B cell (primary cell): Measurements from ENCODE around the gene CEP68. TPM values are rescaled to one million over a fixed set of nuclear protein-coding genes. Genes with fewer than 3 reads are reported as not detected.
"Not testable (repeated sequence)": the region's sequence is repeated elsewhere in the genome, so short reads cannot be mapped to it uniquely, and the experiment has no call there.

Experiments
- ATAC-seq: fragments of 200-7000 bp; cut with Tn5 transposase; one replicate; pipeline ENCODE4 v1.10.0; 2021; ENCODE audit warnings: low read depth, mild to moderate bottlenecking, moderate number of reproducible peaks, moderate library complexity
- CTCF ChIA-PET: fragments of 350-600 bp; sonication (Branson Sonifier 250); formaldehyde crosslinking; loops from one replicate; lab custom pipeline; 2021; ENCODE audit warnings: antibody characterized with exemption, inconsistent platforms; lab: Charles Lee
- POLR2A ChIA-PET: fragments of 350-600 bp; sonication (Branson Sonifier 250); formaldehyde crosslinking; loops from one replicate; lab custom pipeline; 2021; ENCODE audit warnings: antibody characterized with exemption; lab: Charles Lee
- DNase-seq: peaks from one replicate; pipeline ENCODE4 v3.0.0; 2013
- H2AFZ ChIP-seq: 2 replicates; pipeline ENCODE4 v1.6.1; 2012; ENCODE audit warnings: mild to moderate bottlenecking, low read depth, low read length; ENCODE audit not compliant: insufficient read depth, poor library complexity, severe bottlenecking
- H3K27ac ChIP-seq, 2 donors: 1 replicate in 1 of 2; 2 replicates in 1 of 2; pipeline ENCODE4 v1.5.1; 2012 to 2013; ENCODE audit warnings: low read length in 2 of 2, mild to moderate bottlenecking in 2 of 2, moderate library complexity in 1 of 2
- H3K27me3 ChIP-seq, 4 experiments: fragments of 200-600 bp in 1 of 4; sonication (generic) in 1 of 4; replicated peaks in 1 of 4; 1 replicate in 2 of 4; 2 replicates in 2 of 4; pipeline versions ENCODE4 v1.6.1 to v1.7.0; 2013 to 2016; ENCODE audit warnings: low read length in 3 of 4, mild to moderate bottlenecking in 2 of 4, mixed read lengths in 1 of 4, moderate library complexity in 1 of 4; ENCODE audit not compliant: insufficient read depth in 4 of 4, control insufficient read depth in 3 of 4; ENCODE audit errors: control extremely low read depth in 1 of 4
- H3K36me3 ChIP-seq, 2 experiments: replicated peaks in 1 of 2; 1 replicate in 1 of 2; 2 replicates in 1 of 2; pipeline versions ENCODE4 v1.6.1 to v1.7.1; 2013; ENCODE audit warnings: low read length in 1 of 2; ENCODE audit not compliant: insufficient read depth in 2 of 2, control insufficient read depth in 1 of 2; ENCODE audit errors: control extremely low read depth in 1 of 2, extremely low read depth in 1 of 2
- H3K4me1 ChIP-seq, 2 donors: fragments of 200-600 bp in 1 of 2; sonication (generic) in 1 of 2; 1 replicate in 1 of 2; 2 replicates in 1 of 2; pipeline versions ENCODE4 v1.5.1 to v1.6.1; 2013 to 2017; ENCODE audit warnings: low read length in 2 of 2; ENCODE audit not compliant: control insufficient read depth in 2 of 2, insufficient read depth in 2 of 2
- H3K4me2 ChIP-seq: replicated peaks from 2 replicates; pipeline ENCODE3; 2012; ENCODE audit warnings: mild to moderate bottlenecking, low read depth, low read length; ENCODE audit not compliant: poor library complexity, severe bottlenecking
- H3K4me3 ChIP-seq, 5 experiments: fragments of 200-600 bp in 1 of 5; sonication (generic) in 1 of 5; 1 replicate in 3 of 5; 2 replicates in 2 of 5; pipeline versions ENCODE4 v1.5.1 to v1.7.0; 2011 to 2016; ENCODE audit warnings: low read length in 4 of 5, mild to moderate bottlenecking in 4 of 5, low read depth in 2 of 5, control low read depth in 1 of 5, moderate library complexity in 1 of 5; ENCODE audit not compliant: insufficient read depth in 1 of 5; ENCODE audit errors: control extremely low read depth in 1 of 5, extremely low read depth in 1 of 5
- H3K79me2 ChIP-seq: fragments of 200-600 bp; sonication (generic); one replicate; pipeline ENCODE4 v1.6.0; 2016; ENCODE audit warnings: low read length; ENCODE audit not compliant: control insufficient read depth, insufficient read depth
- H3K9ac ChIP-seq: fragments of 200-600 bp; sonication (generic); 2 replicates; pipeline ENCODE4 v1.6.1; 2017; ENCODE audit warnings: mild to moderate bottlenecking, low read length, moderate library complexity
- H3K9me3 ChIP-seq, 3 donors: one replicate each; pipeline versions ENCODE4 v1.6.1 to v1.7.1; 2013; ENCODE audit warnings: low read length in 2 of 3; ENCODE audit not compliant: control insufficient read depth in 2 of 3, insufficient read depth in 1 of 3; ENCODE audit errors: control extremely low read depth in 1 of 3
- H4K20me1 ChIP-seq: 2 replicates; pipeline ENCODE4 v1.6.0; 2012; ENCODE audit warnings: mild to moderate bottlenecking, low read length; ENCODE audit not compliant: insufficient read depth, control insufficient read depth, poor library complexity, severe bottlenecking
- H3K27ac Mint-ChIP-seq: one replicate; pipeline ENCODE4 v1.8.0; 2021; ENCODE audit warnings: mixed read lengths
- H3K27me3 Mint-ChIP-seq: one replicate; pipeline ENCODE4 v1.8.0; 2021; ENCODE audit warnings: mixed read lengths
- H3K4me1 Mint-ChIP-seq: one replicate; pipeline ENCODE4 v1.8.0; 2021; ENCODE audit warnings: mixed read lengths
- H3K4me3 Mint-ChIP-seq: one replicate; pipeline ENCODE4 v1.8.0; 2021; ENCODE audit warnings: mixed read lengths
- H3K9me3 Mint-ChIP-seq: one replicate; pipeline ENCODE4 v1.8.0; 2022; ENCODE audit warnings: mixed read lengths; ENCODE audit not compliant: insufficient read depth
- CTCF ChIP-seq: fragments of 200-600 bp; IDR thresholded peaks from one replicate; pipeline ENCODE4 v1.8.0; 2022; ENCODE audit warnings: antibody characterized with exemption, mild to moderate bottlenecking
- EZH2 ChIP-seq: IDR thresholded peaks from 2 replicates; pipeline ENCODE4 v1.6.1; 2012; ENCODE audit warnings: borderline replicate concordance, low read depth, mild to moderate bottlenecking, moderate library complexity, low read length; ENCODE audit not compliant: insufficient read depth, poor library complexity, severe bottlenecking
- WGBS: methylation state at CpG from one replicate; pipeline ENCODE4 v1.1.5; 2013; ENCODE audit warnings: missing lambda C conversion rate; ENCODE audit not compliant: insufficient coverage; 5-methylcytosine and 5-hydroxymethylcytosine counted together
- intact Hi-C: fragments of 100-400 bp; cut with micrococcal nuclease; formaldehyde crosslinking; loops from one replicate; pipeline ENCODE4 v1.10.0; 2022
- polyA plus RNA-seq: library from polyadenylated mRNA; depleted of rRNA; stranded (reverse); fragments of >200 nt; gene quantifications from 2 replicates; pipeline ENCODE4 v1.2.3, GENCODE V29; 2012
- total RNA-seq, 2 donors: library from RNA; stranded (reverse); fragments of 120-200 nt in 1 of 2; gene quantifications; 1 replicate in 1 of 2; 2 replicates in 1 of 2; pipeline versions ENCODE4 v1.2.3 to v1.2.4, GENCODE V29; 2013 to 2022

The CEP68 gene
- total and polyA plus RNA-seq, 2 donors (not counting 1 experiment from before 2014, with no cell fraction given): 11.0 to 32.0 TPM

- ChIA-PET CTCF (interaction anchor here (0.6 to 20.2 kb wide), 23 partner anchors 9 to 997 kb away, joined by 3 to 360 read pairs (median 4); partner anchors contain the start of genes AFTPH, CEP68 and SERTAD2), POLR2A (interaction anchor here (0.6 to 1.9 kb wide), 12 partner anchors 16 to 390 kb away, joined by 3 to 11 read pairs (median 6); no protein-coding TSS in a partner anchor)
- ATAC-seq (no peak), DNase-seq (peak; percentile 65)
- Histone ChIP-seq H3K9ac (no peak overlapping the region), H3K36me3 (peaks cover 2 to 20% of the 10 kb centered on the region in 2 experiments), H2AFZ (no peak overlapping the region), H3K4me2 (peak overlapping the region; percentile 3), H3K79me2 (peaks cover 50% of the 10 kb centered on the region), H3K27me3 (no peaks in the 10 kb centered on the region), H3K4me1 (peaks cover 45 to 54% of the 10 kb centered on the region in 2 donors), H3K9me3 (no peaks in the 10 kb centered on the region), H4K20me1 (no peaks in the 10 kb centered on the region), H3K27ac (peak overlapping the region in 1 of 2 donors; percentile 44), H3K4me3 (no peak overlapping the region)
- Mint-ChIP-seq H3K27ac (peak overlapping the region; percentile 64), H3K9me3 (no peaks in the 10 kb centered on the region), H3K4me3 (no peak overlapping the region), H3K27me3 (no peaks in the 10 kb centered on the region), H3K4me1 (peaks cover 48% of the 10 kb centered on the region)
- no peak for TF ChIP-seq EZH2
- TF ChIP-seq CTCF: no peak
- no CpG with 5 or more reads among the region's 4 CpGs for WGBS
- intact Hi-C loops: loop anchor here (1.0 to 5.0 kb wide), 4 partner anchors 16 to 266 kb away; no protein-coding TSS in a partner anchor
These were observed 23.0 kb upstream of the CEP68 start for GRCh38 chr2:65033178-65033577.

GRCh38 chr2:65033667-65034066, 22.5 kb upstream of the CEP68 start:
- peak overlapping the region; percentile 3 for H3K4me2 ChIP-seq
- H2AFZ ChIP-seq, H3K4me3 Mint-ChIP-seq, H3K9ac ChIP-seq, H3K4me3 ChIP-seq, ATAC-seq, H3K9me3 ChIP-seq, H3K27me3 ChIP-seq, H4K20me1 ChIP-seq, DNase-seq, H3K9me3 Mint-ChIP-seq, H3K27me3 Mint-ChIP-seq, H3K27ac Mint-ChIP-seq: not testable (repeated sequence)
- ChIA-PET POLR2A (interaction anchor here (0.5 to 1.9 kb wide), 12 partner anchors 17 to 391 kb away, joined by 3 to 11 read pairs (median 6); no protein-coding TSS in a partner anchor), CTCF (interaction anchor here (0.6 to 20.2 kb wide), 22 partner anchors 8 to 998 kb away, joined by 3 to 360 read pairs (median 4); partner anchors contain the start of genes AFTPH and CEP68)
- H3K4me1 ChIP-seq: peaks cover 40 to 49% of the 10 kb centered on the region in 2 donors
- peaks cover 2 to 25% of the 10 kb centered on the region in 2 experiments for H3K36me3 ChIP-seq
- peaks cover 50% of the 10 kb centered on the region for H3K79me2 ChIP-seq
- no CpG with 5 or more reads among the region's 4 CpGs for WGBS
- H3K4me1 Mint-ChIP-seq: peaks cover 44% of the 10 kb centered on the region
- peak overlapping the region in 1 of 2 donors; percentile 44 for H3K27ac ChIP-seq
- intact Hi-C loops: loop anchor here (1.0 to 5.0 kb wide), 4 partner anchors 16 to 266 kb away; no protein-coding TSS in a partner anchor
